ENCODE results near the gene TTC23.
"Not testable (repeated sequence)": the region's sequence is repeated elsewhere in the genome, so short reads cannot be mapped to it uniquely, and the experiment has no call there.

Gene TTC23

GRCh38 chr15:99117563-99118257 is 131.7 kb downstream of the TTC23 start:
- no peak for DNase-seq

- no peak for DNase-seq
These were observed 132.3 kb downstream of the TTC23 start for GRCh38 chr15:99117111-99117510.

GRCh38 chr15:99115300-99116215 is 133.8 kb downstream of the TTC23 start:
- DNase-seq = no peak

GRCh38 chr15:99114511-99115299 is 134.7 kb downstream of the TTC23 start:
- no peak for DNase-seq

- DNase-seq = no peak
These were observed 135.7 kb downstream of the TTC23 start for GRCh38 chr15:99113547-99114271.

- DNase-seq = not testable (repeated sequence)
These were observed 137.7 kb downstream of the TTC23 start for GRCh38 chr15:99111641-99112040.

GRCh38 chr15:99110581-99111320 is 138.6 kb downstream of the TTC23 start:
- no peak for DNase-seq

GRCh38 chr15:99110093-99110492 is 139.3 kb downstream of the TTC23 start:
- no peak for DNase-seq

- DNase-seq = no peak
These were observed 139.8 kb downstream of the TTC23 start for GRCh38 chr15:99109555-99110021.

GRCh38 chr15:99108993-99109392 is 140.4 kb downstream of the TTC23 start:
- DNase-seq = no peak

GRCh38 chr15:99106417-99107220 is 142.8 kb downstream of the TTC23 start:
- DNase-seq = no peak

GRCh38 chr15:99105514-99106341 is 143.7 kb downstream of the TTC23 start:
- no peak for DNase-seq

- no peak for DNase-seq
These were observed 144.4 kb downstream of the TTC23 start, which contains the start of gene SYNM for GRCh38 chr15:99104788-99105513. Gene SYNM, plus strand, starts transcription at chr15:99105080. Its CDS starts 120 bp downstream, at chr15:99105200.

- DNase-seq = no peak
These were observed 146.1 kb downstream of the TTC23 start for GRCh38 chr15:99103279-99103678.

- no peak for DNase-seq
These were observed 146.8 kb downstream of the TTC23 start for GRCh38 chr15:99102332-99103235.

GRCh38 chr15:99101501-99101900 is 147.9 kb downstream of the TTC23 start:
- no peak for DNase-seq

GRCh38 chr15:99100245-99101173 is 148.9 kb downstream of the TTC23 start:
- no peak for DNase-seq
